Calu3 (cell line): Measurements from ENCODE around the gene SPDYC. TPM values are rescaled to one million over a fixed set of nuclear protein-coding genes. Genes with fewer than 3 reads are reported as not detected.
A peak's percentile ranks its signal among the peaks of the same experiment; 100 is the strongest.

ENCODE experiments used
- BruUV-seq: library from RNA; stranded (reverse); fragments of 400-500 nt; replicated peaks from 2 replicates; lab custom pipeline; 2021; lab: Mats Ljungman, UMichigan
- CTCF ChIA-PET: fragments of 300-600 bp; sonication (Branson Sonifier 250); formaldehyde crosslinking; loops from one replicate; lab custom pipeline; 2022; ENCODE audit warnings: antibody characterized with exemption; lab: Charles Lee
- DNase-seq: peaks from one replicate; pipeline ENCODE4 v3.0.0; 2022
- H3K27ac Mint-ChIP-seq: one replicate; pipeline ENCODE4 v1.8.0; 2022; ENCODE audit warnings: mixed read lengths; ENCODE audit not compliant: unreplicated experiment
- H3K27me3 Mint-ChIP-seq: one replicate; pipeline ENCODE4 v1.8.0; 2022; ENCODE audit warnings: mixed read lengths; ENCODE audit not compliant: unreplicated experiment
- H3K36me3 Mint-ChIP-seq: one replicate; pipeline ENCODE4 v1.8.0; 2022; ENCODE audit warnings: mild to moderate bottlenecking, moderate library complexity, mixed read lengths; ENCODE audit not compliant: insufficient read depth, unreplicated experiment
- H3K4me1 Mint-ChIP-seq: one replicate; pipeline ENCODE4 v1.8.0; 2022; ENCODE audit warnings: mild to moderate bottlenecking, low read depth, mixed read lengths; ENCODE audit not compliant: unreplicated experiment
- H3K4me3 Mint-ChIP-seq: one replicate; pipeline ENCODE4 v1.8.0; 2022; ENCODE audit warnings: mild to moderate bottlenecking, low read depth, moderate library complexity, mixed read lengths; ENCODE audit not compliant: unreplicated experiment
- H3K9me3 Mint-ChIP-seq: one replicate; pipeline ENCODE4 v1.8.0; 2022; ENCODE audit warnings: low read depth, mixed read lengths; ENCODE audit not compliant: unreplicated experiment
- CTCF ChIP-seq: fragments of 200-600 bp; IDR thresholded peaks from one replicate; pipeline ENCODE4 v1.8.0; 2022; ENCODE audit warnings: antibody characterized with exemption; ENCODE audit not compliant: unreplicated experiment
- intact Hi-C: fragments of 100-400 bp; cut with micrococcal nuclease; formaldehyde crosslinking; loops from one replicate; pipeline ENCODE4 v1.10.0; 2022; ENCODE audit not compliant: unreplicated experiment
- total RNA-seq: library from RNA; stranded (reverse); gene quantifications from 2 replicates; pipeline ENCODE4 v1.2.3, GENCODE V29; 2022

Gene SPDYC
- total RNA-seq, 1 experiment from 2014 or later = not detected

DNA sequence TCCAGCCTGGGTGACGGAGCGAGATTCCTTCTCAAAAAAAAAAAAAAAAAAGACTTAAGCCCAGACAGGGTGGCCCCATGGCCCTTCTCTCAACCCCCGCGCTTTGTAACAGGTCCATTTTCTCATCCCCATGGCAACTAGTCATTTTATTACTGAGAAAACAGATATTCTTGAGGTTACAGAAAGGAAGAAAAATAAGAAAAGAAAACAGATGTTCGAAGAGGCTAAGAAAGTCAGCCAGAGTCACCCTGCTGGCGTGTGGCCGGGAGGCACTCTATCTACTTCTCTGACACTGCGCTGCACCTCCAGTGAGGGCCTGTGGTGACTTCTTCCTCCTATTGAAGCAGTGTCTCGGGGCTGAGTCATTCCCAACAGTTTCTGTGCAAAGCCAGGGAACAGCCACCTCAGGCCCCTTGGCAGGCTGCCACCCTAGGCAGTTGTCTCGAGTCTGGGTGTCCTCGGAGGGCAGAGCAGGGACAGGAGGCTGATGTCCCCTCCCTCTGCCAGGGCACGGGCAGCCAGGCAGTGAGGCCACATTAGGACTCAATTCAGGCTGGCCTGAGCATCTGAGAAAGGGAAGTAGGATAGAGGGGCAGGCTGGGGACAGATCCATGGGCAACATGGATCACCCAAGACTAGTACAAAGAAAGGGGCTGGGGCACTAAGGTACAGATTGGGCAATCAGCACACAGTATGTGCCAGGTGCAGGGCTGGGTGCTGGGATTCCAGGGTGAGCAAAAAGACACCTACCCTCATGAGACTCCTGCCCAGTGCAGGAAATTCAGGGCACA is 19.3 kb upstream of the SPDYC start:
- Mint-ChIP-seq H3K27ac (peak overlapping the region; percentile 57), H3K4me3 (peak overlapping the region; percentile 24), H3K4me1 (peaks cover 45% of the 10 kb centered on the region), H3K9me3 (no peaks in the 10 kb centered on the region), H3K27me3 (no peaks in the 10 kb centered on the region), H3K36me3 (no peaks in the 10 kb centered on the region)
- TF ChIP-seq CTCF = no peak
- no TSS peak for BruUV-seq
- intact Hi-C loops = loop anchor here (2.0 kb wide), 2 partner anchors 16 to 30 kb away; partner anchors contain the start of genes CAPN1 and SYVN1
- CTCF ChIA-PET = no interaction called here
- DNase-seq = peak; percentile 96

- H3K4me3 Mint-ChIP-seq = peak overlapping the region; percentile 24
- H3K27ac Mint-ChIP-seq = peak overlapping the region; percentile 57
- TF ChIP-seq CTCF = no peak
- no peaks in the 10 kb centered on the region for H3K27me3 Mint-ChIP-seq
- no TSS peak for BruUV-seq
- DNase-seq = no peak
- intact Hi-C loops = loop anchor here (2.0 kb wide), 2 partner anchors 17 to 29 kb away; partner anchors contain the start of genes CAPN1 and SYVN1
- CTCF ChIA-PET = no interaction called here
- H3K4me1 Mint-ChIP-seq = peaks cover 45% of the 10 kb centered on the region
- no peaks in the 10 kb centered on the region for H3K9me3 Mint-ChIP-seq
- no peaks in the 10 kb centered on the region for H3K36me3 Mint-ChIP-seq
Measured at GRCh38 chr11:65151331-65151899, 18.6 kb upstream of the SPDYC start.

DNA sequence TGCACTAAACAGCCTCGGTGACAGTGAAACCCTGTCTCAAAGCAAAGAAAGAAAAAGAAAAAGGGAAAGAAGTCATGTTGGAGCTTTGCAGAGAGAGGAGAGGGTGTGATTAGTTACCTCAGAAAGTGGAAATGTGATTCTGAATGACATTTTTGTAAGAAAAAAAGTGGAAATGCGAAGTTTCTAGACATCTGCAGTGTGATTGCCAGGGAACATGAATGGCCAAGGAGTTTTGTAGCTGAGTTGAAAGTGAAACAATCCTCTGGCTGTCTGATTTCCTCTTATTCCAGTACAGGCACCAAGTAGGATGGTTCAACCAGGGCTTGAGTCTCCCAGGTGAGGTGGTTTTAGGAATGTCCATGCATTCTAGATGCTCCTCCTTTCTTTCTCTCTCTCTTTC is 17.9 kb upstream of the SPDYC start:
- H3K27me3 Mint-ChIP-seq = no peaks in the 10 kb centered on the region
- BruUV-seq = no TSS peak
- H3K36me3 Mint-ChIP-seq = no peaks in the 10 kb centered on the region
- H3K9me3 Mint-ChIP-seq = no peaks in the 10 kb centered on the region
- CTCF ChIA-PET = interaction anchor here (1.2 kb wide), 1 partner anchor 17 kb away, joined by 4 read pairs; no protein-coding TSS in a partner anchor
- DNase-seq = no peak
- H3K27ac Mint-ChIP-seq = no peak overlapping the region
- no peak overlapping the region for H3K4me3 Mint-ChIP-seq
- TF ChIP-seq CTCF = no peak
- H3K4me1 Mint-ChIP-seq = peaks cover 45% of the 10 kb centered on the region
- intact Hi-C loops = no loop called here

- no peak overlapping the region for H3K27ac Mint-ChIP-seq
- H3K9me3 Mint-ChIP-seq = no peaks in the 10 kb centered on the region
- H3K4me3 Mint-ChIP-seq = no peak overlapping the region
- no peaks in the 10 kb centered on the region for H3K27me3 Mint-ChIP-seq
- CTCF ChIA-PET = no interaction called here
- peaks cover 26% of the 10 kb centered on the region for H3K4me1 Mint-ChIP-seq
- no peaks in the 10 kb centered on the region for H3K36me3 Mint-ChIP-seq
- no peak for DNase-seq
- intact Hi-C loops = no loop called here
- TF ChIP-seq CTCF = no peak
- BruUV-seq = no TSS peak
Measured at GRCh38 chr11:65156256-65156655, 13.8 kb upstream of the SPDYC start.
